GM18517 (cell line): Measurements from ENCODE around the gene ITGA11.
"Not testable (repeated sequence)": the region's sequence is repeated elsewhere in the genome, so short reads cannot be mapped to it uniquely, and the experiment has no call there.

Source experiments
- ATAC-seq: cut with Tn5 transposase; IDR thresholded peaks from one replicate; pipeline ENCODE4 v1.9.1; 2021; ENCODE audit warnings: mild to moderate bottlenecking, moderate library complexity; ENCODE audit not compliant: unreplicated experiment

Gene ITGA11

DNA sequence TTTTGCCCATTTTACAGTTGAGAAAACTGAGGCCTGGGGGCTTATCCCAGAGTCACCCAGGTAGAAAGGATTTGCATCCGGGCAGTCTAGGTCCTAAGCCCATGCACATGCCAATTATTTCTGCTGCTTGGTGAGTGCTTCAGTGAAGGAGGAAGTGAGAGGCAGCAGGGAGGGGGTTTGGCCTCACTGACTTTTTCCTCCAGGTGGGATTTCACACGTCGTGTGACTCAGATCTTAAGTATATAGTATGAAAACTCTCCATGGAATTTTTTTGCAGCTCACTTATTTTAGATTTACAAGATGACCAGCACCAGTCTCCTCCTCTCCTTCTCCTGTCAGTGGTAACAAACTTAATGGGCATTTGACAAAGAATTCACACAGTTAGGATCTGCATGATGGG is 4.6 kb downstream of the ITGA11 start:
- no peak for ATAC-seq

DNA sequence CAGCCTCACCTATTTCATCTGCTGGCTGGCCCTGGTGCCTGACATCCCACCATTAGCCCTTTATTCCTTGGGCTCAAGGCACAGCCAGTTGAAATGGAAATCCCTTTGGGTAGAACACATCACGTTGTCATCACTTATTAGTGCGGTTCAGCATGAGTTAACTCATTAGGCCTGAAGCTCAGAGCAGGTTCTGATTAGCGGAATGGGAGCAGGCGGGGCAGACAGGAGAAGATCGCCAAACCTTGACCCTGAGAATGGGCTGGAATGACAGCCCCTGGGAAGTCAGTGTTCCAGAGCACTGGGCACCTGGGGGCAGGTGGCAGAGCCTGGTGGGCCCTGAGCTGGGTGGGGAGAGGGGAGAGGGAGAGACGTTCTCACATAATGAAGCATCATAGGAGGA is 5.8 kb downstream of the ITGA11 start:
- no peak for ATAC-seq

DNA sequence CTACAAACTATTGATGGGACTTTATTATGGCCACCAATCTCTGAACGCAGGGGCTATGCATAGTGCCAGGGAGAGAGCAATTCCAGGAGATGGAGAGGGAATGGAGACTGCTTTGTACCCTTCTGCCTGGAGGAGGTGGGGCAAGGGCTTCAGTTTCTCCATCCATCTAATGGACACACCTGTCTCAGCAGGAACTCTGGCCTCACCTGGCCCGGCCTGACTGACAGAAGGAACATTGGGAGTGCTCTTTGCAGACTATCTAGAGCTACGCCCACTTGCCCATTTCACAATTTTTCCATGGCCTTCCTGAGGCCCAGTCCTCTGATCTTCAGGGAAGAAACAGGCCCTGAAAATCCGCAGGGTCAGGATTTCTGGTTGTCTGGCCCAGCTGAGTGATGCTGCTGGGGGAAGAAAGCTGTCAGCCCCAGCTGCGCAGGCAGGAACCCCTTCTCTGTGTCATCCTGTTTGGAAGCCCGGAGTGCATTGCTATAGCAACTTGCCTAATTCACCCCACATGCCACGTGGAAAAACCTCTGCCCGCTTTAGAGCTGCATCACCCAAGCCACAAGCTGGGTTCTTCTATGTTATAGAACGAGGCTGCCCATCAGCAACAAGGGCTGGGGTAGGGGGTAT is 6.4 kb downstream of the ITGA11 start:
- no peak for ATAC-seq

DNA sequence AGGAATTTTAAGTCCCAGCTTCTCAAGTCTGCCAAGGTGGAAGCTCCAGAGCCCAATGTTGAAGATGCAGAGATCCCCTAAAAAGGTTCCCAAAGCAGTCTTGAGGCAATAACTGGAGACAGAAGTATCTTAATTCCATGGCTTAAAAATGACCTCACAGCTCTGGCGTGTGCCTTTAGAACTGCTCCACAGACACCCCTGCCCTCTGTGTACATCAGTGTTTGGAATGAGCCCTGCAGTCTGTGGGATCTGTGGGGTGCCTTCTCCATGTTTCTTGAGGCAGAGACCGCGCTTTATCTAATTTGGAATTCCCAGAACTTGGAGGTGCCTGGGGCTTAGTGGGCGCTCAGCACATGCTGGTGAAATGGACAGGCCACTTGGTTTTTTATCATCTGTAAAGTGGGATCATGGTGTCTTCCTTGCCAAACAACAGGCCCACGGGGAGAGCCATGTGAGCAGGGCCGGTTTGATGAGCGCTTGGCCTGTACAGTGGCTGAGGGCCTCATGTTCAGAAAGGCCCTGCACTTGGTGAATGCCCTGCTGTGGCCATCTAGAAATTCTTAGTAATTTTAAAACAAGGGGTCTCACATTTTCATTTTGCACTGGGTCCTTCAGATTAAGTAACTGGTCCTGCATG is 7.1 kb downstream of the ITGA11 start:
- no peak for ATAC-seq

DNA sequence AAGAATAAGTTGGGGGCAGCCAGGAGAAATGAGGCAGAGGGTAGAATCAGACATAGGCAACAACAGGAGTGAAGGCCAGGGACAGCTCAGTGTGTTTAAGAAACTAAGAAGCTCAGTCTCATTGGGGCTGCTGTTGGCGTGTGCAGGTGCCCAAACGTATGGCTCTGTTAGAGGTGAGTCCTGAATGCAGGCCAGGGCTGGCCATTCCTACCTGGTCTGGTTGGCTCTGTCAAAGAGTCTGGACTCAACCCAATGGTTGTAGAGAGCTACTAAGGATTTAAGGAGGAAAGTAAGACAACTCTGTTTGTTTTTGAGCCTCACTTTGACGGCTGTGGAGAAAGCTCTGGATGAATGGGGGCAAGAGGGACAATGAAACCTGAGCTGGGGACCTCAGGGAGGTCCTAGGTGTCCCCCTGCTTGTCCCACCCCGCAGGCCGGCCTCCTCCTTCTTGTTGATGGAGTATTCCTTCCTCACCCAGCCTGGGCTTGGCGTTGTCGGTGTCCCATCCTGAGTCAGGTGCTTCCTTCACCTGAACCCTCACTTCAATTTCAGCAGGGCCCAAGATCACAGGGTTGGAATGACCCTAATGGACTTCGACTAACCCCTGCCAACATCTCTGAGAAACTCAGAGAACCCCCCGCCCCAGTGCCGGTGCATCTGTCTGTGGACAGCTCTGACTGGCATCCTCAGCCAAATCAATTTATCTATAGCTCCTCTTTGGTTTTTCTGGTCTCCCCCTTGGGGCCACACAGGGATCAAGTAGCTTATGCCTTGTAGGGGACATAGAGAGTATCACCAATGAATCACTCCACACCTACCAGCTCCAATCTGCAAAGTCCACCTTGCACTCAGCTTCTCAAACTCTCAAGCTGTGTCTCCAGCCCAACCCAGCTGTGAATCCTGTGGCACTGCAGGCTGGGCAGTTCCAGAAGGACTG is 8.3 kb downstream of the ITGA11 start:
- no peak for ATAC-seq

DNA sequence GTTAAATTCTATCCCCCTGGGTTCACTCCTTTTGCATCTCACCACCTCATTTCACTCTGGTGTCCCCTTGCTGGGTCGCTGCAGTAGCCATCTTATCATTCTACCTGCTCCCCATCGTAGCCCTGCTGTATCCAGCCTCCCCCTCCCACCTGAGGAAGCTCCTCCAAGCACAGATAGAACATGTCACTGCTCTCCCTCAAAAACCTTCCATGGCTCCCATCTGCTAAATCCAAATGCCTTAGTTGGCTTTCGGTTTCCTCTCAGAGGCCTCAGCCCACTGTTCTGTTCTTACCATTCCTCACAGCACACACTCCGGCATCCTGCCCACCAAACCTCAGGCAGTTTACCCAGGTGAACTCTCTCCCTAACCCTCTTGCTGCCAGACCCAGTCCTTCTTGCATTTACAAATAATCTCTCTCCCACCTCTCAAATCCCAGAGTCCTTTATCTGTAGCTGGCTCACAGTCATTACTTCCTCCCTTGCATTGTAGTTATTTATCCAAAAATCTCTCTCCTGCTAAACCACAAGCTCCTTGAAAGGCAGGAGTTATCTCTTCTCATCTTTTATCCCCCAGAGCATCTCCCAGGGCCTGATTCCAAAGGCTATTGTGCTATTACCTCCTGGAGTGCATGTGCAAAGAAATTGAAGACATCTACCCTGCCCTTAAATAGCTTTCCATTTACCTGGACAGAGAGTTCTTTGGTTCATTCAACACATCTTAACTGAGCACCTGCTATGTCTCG is 9.4 kb downstream of the ITGA11 start:
- ATAC-seq: not testable (repeated sequence)

DNA sequence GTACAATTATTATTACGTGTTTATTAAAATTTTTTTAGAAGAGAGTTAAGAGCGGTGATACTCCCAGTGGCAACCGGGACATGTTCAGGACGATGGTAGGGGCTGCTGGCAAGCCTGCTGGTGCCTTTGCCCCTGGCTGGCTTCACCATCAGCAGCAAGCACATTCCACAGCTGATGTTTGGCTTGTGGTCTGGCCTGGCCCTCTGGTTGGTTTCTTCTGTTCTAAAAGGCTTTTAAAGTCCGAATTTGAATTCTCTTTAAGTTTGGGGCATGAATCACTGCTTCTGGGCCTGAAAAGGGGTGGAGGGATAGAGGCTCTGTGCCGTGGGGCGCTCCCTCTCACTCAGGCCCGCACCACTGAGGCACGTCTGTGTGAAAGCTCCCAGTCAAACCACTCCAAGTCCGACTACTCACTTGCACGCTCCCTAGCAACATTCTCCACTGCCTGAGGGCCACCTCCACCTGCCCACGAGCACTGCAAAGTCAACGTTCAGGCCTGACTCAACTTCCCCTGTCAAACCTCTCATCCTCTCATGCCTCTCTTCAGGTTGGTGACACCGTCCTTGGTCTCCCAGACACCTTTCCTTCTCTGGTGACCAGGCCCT is 10.1 kb downstream of the ITGA11 start:
- no peak for ATAC-seq

DNA sequence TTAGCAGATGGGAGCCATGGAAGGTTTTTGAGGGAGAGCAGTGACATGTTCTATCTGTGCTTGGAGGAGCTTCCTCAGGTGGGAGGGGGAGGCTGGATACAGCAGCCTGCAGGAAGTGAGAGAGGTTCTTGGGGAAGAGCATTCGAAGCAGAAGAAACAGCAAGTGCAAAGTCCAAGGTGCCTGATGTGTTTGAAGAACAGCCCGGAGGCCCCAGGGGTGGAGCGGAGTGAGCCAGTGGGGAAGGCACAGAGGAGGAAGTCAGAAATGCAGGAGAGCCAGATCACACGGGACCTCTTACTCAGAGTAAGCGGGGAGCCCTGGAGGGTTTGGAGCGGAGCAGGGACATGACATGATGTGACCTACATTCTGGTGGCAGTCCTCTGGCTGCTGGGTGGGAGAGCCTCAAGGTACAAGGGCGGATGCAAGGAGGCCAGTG is 10.8 kb downstream of the ITGA11 start:
- no peak for ATAC-seq

DNA sequence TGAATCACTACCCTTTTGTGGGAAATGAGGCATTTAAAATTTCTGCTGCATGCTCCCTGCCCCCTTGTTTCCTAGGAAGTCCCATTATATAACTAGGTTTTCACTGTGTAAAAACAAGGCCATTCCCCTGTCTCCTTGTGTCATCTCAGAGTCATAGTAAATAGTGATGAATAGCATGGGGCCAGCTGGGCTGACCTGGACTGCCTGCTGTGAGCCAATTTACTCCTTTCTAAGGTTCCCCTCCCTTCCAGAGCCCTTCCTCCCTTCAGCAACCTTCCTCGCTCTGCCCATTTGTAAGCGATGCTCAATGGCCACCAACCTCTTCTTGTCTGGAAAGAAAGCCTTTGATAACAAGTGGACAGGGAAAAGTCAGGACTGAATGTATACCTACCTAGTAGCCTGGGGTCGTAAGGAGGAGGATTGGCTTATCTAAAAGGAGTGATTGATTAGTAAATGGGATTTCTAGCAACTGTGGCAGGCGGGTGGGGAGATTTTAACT is 11.7 kb downstream of the ITGA11 start:
- ATAC-seq: no peak

DNA sequence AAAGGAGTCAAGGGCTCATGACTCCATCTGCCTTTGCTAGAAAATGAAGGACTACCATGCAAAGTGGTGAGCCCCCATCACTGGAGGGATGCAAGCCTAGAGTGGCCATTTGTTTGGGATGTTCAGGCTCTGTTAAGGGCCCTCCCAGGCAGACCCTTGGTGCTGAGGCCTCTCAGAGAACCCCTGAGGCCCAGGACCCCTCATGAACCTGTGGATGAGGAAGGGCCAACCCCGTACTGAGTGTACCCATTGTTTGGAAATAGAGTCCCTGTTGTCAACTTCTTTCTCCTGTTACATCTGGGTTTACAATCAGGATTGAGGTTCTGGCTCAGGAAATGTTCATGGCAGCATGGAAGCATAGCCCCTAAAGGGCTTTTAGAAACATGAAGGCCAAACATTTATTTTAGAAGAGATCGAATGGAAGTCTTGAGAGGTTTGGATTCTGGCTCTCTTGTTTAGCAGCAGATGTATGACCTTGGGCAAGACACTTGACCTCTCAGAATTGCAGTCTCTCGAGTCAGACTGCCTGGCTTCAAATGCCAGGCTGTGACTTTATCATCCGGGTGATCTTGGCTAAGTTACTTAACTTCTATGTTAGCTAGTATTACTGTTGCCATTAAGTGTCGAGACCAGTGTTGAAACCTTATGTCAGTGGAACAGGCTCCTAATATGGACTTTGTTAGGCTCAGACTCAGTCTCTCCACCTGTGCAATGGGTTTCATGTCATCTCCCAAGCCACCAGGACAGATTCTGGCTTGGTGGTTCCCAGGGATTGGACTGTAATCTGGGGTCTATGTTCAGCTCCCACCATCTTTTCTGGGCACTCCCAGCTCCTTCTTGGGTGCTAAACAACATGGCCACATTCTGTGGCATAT is 12.4 kb downstream of the ITGA11 start:
- no peak for ATAC-seq

DNA sequence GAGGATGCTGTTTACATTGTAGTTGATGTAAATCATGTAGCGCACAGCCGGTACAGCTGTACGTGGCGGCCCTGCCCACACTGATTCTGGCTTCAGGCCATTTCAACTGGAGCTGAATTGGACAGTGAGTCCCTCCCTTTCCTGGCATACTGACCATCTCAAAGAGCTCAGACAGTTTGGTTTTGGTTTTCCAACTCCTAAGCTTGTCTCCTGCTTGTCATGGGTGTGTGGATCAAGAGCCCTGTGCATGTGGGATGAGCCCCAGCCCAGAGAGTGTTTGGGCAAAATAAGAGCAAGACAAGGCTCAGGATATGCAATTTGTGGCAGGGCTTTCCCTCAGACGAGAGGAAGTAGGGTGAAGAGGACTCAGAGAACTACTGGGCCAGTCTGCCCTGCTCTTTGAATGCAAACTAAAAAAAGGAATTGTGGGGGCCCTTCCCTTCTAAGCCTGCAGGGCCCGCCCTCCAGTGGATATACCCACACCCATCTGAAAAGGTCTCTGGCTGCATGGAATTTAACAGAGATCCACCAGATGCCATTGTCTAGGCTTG is 13.3 kb downstream of the ITGA11 start:
- no peak for ATAC-seq

DNA sequence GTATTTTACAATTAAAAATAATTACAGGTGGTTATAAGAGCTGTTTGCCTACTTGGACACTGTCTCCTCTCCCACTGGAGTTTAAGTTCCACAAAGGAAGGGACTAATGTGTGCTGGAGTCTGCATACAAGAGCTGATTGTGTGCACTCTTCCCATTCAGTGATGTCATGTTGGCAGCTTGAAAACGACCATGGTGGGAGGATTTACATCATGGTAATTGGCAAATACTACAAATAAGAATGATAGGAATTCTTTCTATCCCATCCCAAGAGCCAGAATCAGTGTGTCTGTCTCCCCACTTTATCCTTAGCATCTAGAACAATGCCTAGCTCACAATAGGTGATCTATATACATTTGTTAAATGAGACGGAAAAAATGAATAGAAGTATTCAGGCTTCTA is 14.1 kb downstream of the ITGA11 start:
- ATAC-seq: no peak

DNA sequence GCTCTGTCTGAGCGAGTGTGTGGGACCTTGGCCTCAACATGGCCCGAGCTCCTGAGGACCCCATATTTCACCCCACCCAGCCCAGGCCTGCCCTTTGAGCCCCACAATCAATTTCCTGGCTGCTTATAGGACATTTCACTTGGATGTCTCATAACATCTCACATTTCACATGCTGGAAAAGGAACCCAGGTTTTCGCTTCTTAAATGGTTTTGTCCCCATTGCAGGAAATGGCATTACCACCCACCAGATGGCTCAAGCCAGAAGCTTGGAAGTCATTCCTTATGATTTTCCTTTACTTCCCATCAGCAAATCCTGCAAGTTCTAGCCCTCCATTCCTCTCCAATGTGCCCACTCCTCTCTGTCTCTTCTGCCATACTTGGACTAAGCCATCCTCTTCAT is 14.9 kb downstream of the ITGA11 start:
- no peak for ATAC-seq

DNA sequence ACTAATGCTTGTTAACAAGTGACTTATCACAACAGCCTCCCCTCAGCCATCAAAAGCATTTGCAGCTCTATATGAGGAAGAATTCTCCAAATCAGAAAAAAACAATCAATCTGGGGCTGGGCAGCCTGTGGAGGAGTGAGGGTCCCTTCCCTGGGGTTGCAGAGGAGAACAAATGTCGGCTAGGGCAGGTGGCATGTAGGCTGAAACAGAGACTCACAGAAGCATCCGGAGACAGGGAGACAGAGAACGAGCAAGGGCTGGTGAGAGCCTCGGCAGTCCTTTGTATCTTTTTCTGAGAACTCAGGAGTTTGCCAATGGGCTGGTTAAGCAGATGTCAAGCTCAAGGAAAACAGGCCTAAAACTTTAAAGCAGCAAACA is 15.8 kb downstream of the ITGA11 start:
- no peak for ATAC-seq

DNA sequence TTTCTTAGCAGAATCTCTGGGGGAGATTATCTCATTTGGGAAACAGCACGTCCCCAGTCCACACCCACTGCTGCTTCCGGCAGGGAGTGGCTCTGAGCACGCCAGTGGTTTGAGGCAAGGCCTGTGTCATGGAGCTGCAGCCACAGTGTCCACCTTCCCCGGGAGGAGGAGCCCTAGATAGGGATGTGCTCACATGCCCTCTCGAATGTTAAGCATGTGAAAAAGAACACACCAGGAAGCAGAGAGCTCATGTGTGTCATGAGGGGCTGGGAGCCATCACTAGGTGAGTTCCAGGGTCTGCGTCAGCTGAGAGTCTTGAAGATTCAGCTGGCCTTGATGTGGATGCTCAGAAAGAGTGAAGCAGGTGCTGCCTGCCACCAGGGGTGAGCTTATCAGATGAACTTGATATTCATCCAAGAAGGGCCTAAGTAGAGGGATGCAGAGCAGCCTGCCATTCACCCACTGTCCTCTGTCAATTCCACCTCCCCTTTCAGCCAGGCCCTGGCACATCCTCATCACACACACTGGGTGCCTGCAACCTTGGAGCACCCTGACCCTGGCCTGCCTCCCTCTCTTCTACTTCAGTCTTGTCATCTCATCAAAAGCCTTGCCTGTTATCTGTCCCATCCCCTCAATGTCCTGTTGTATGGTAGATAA is 16.3 kb downstream of the ITGA11 start:
- no peak for ATAC-seq

DNA sequence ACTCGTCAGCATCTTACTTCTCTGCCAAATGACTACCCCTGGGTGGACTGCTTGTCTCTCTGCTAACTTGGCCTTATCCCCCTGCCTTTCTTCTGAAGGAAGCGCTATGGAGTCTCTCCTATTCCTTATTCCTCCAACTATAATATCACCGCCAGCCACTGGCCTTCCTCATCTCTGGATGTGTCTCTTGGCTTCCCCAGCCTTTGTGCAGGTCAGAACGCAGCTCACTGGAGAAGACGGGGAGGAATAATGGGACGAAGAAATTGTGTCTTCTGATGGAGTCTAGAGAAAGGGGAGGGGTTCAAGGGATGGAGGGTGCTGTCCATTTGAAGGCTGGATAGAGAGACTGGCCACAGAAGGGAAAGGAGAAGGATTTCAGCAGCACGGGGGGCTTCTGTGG is 16.9 kb downstream of the ITGA11 start:
- no peak for ATAC-seq

DNA sequence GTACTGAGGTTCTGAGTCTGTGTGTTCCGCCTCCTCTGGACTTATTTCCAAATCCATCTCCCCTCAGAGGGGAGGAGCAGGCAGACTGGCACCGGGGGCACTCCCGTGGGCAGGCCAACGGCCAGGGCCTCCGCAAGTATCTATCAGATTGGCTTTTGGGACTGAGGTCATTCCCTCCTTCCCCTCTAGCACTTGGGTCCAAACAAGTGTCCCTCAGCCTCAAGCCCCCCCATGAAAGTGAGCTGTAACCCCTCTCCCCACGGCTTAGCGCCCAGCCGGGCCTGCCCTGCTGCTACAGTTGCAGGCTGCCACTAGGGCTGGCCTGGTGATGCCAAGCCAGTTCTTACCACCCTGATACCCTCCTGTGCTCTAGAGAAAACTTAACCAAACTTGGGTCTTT is 17.4 kb downstream of the ITGA11 start:
- no peak for ATAC-seq

DNA sequence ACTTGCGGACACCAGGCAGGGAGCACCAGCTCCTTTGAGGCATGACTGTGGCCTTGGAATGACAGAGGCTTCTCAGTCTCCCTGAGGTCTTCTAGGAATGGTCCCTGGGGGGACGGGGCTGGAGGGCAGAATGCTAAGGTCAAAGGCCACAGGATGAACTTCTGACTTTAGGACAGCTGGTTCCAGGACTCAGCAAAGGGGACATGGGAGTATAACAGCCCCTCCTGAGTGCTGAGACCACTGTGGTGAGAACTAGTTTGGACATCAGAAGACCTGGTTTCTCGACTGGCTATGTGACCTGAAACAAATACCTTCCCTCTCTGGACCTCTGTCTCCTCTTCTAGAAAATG is 17.8 kb downstream of the ITGA11 start:
- no peak for ATAC-seq
